ENCODE data around the gene ALKBH4. TPM values are rescaled to one million over a fixed set of nuclear protein-coding genes. Genes with fewer than 3 reads are reported as not detected.
"Not testable (repeated sequence)": the region's sequence is repeated elsewhere in the genome, so short reads cannot be mapped to it uniquely, and the experiment has no call there.

ALKBH4 gene
- total and polyA plus RNA-seq, 2 of the 8 experiments (the other 6 are each of a cell fraction or from before 2014, with no cell fraction given), result 10.2 to 16.6 TPM

- H3K27ac ChIP-seq (ENCODE audit: low read depth, low read length); H3K4me1 ChIP-seq (replicated peaks in 1 of 4; ENCODE audit: control insufficient read depth in 3 of 4, insufficient read depth in 4 of 4, low read length in 3 of 4); H3K36me3 ChIP-seq (ENCODE audit: control insufficient read depth in 2 of 4, insufficient read depth in 4 of 4, low read length in 3 of 4); H2AFZ ChIP-seq (ENCODE audit: low read length); H3K9ac ChIP-seq (replicated peaks in 1 of 4; ENCODE audit: extremely low read depth in 1 of 4, low read depth in 3 of 4, low read length in 3 of 4); H3K56ac ChIP-seq (replicated peaks; ENCODE audit: insufficient read length, low read depth, low read length); H4K20me1 ChIP-seq (replicated peaks in 1 of 2; ENCODE audit: control insufficient read depth in 1 of 2, insufficient read depth in 2 of 2, low read length in 2 of 2); H4K5ac ChIP-seq (ENCODE audit: insufficient read length, low read depth, low read length); H3K79me2 ChIP-seq (ENCODE audit: control insufficient read depth in 1 of 2, insufficient read depth in 2 of 2, low read length in 2 of 2); H3K14ac ChIP-seq (ENCODE audit: insufficient read length); H3K27me3 ChIP-seq (replicated peaks in 1 of 4; ENCODE audit: control insufficient read depth in 3 of 4, extremely low read depth in 1 of 4, insufficient read depth in 3 of 4, low read length in 3 of 4); FAIRE-seq; H3K23ac ChIP-seq (ENCODE audit: insufficient read length); H3K79me1 ChIP-seq (ENCODE audit: low read depth, low read length); H4K91ac ChIP-seq (replicated peaks; ENCODE audit: insufficient read length, low read length); H3K4ac ChIP-seq (replicated peaks; ENCODE audit: insufficient read length, low read depth, low read length); CTCF ChIA-PET (ENCODE audit: partially characterized antibody); POLR2A ChIA-PET (ENCODE audit: partially characterized antibody); H3K23me2 ChIP-seq (ENCODE audit: low read depth, low read length); H3K9me3 ChIP-seq (ENCODE audit: insufficient read depth in 2 of 2, low read depth in 1 of 2, low read length in 1 of 2); H2BK12ac ChIP-seq (ENCODE audit: low read depth, low read length); H4K8ac ChIP-seq (ENCODE audit: extremely low read depth, insufficient read depth, low read length); H2BK120ac ChIP-seq (replicated peaks; ENCODE audit: low read depth, low read length); H2BK15ac ChIP-seq (ENCODE audit: low read length): not testable (repeated sequence)
- Histone ChIP-seq H2BK20ac (ENCODE audit: low read length) (peak overlapping the region; percentile 62; the same call in 1 of the 2 replicates), H2BK5ac (ENCODE audit: low read depth, low read length) (peak overlapping the region; percentile 81; the same call in 1 of the 2 replicates), H3K4me2 (ENCODE audit: insufficient read depth in 1 of 2, low read depth in 2 of 2, low read length in 2 of 2) (peak overlapping the region; percentile 37 to 50; a peak in 3 of 4 replicates), H3K4me3 (ENCODE audit: extremely low read depth in 1 of 4, insufficient read depth in 2 of 4, low read depth in 3 of 4, low read length in 4 of 4) (peak overlapping the region in 2 of 4 experiments; percentile 14 to 49; a peak in 3 of 8 replicates), H3K18ac (ENCODE audit: extremely low read depth, low read length) (peak overlapping the region; percentile 90), H2AK5ac (ENCODE audit: low read depth, low read length) (peak overlapping the region; percentile 86; the same call in 1 of the 2 replicates)
- 0 out of 2 replicates have a peak, but pooled peaks have one; percentile 11 for TF ChIP-seq EGR1 (IDR thresholded peaks at IDR 0.05; ENCODE audit: borderline replicate concordance, low read depth, low read length)
- peak; percentile 72; the same call in 1 of the 2 replicates for TF ChIP-seq CHD2 (IDR thresholded peaks at IDR 0.05; ENCODE audit: low read length)
- TF ChIP-seq KDM1A (IDR thresholded peaks at IDR 0.05; ENCODE audit: borderline replicate concordance, low read length), result 0 out of 2 replicates have a peak, but pooled peaks have one; percentile 38
- peak in 1 of 2 experiments; percentile 71 for DNase-seq (ENCODE audit: low read depth in 1 of 2, low spot score in 2 of 2)
- 68% methylated on average over 4 of the region's 5 CpGs; no CpG with 5 or more reads in 1 of the 2 experiments for WGBS, 2 experiments (ENCODE audit: extremely low coverage in 1 of 2, insufficient coverage in 1 of 2, insufficient read length in 1 of 2, insufficient replicate concordance in 2 of 2, low coverage in 1 of 2, low lambda C conversion rate in 2 of 2, missing lambda C conversion rate in 1 of 2)
Observed at GRCh38 chr7:102512642-102513221, 48.1 kb upstream of the ALKBH4 start.
